GM12801 (cell line): ENCODE data around the gene SLC37A1.

ENCODE experiments used
- TF ChIP-seq, protein P1 (sequence below): IDR thresholded peaks from one replicate; pipeline ENCODE4 v1.5.1; 2011; ENCODE audit warnings: control low read depth; ENCODE audit not compliant: insufficient read length; ENCODE audit errors: extremely low read depth

The SLC37A1 gene

DNA sequence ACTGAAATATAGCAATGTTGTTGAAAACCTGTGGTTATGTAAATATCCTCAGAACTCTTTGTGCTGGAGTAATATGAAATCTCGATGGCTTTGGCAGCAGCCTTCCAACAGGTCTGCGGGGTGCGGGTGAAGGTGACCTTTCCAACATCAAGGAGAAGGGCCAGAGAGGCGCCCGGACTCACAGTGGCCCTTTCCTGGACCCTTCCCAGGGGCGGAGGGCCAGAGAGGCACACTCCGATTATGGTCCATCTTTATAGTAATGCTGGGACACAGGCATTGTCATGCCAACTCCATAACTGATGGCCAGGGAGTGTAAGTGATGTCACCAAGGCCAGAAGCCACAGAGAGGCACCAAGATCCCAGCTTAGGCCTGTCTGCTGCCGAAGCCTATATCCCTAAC lies 18.1 kb downstream of the SLC37A1 start:
- TF ChIP-seq, protein P1, sequence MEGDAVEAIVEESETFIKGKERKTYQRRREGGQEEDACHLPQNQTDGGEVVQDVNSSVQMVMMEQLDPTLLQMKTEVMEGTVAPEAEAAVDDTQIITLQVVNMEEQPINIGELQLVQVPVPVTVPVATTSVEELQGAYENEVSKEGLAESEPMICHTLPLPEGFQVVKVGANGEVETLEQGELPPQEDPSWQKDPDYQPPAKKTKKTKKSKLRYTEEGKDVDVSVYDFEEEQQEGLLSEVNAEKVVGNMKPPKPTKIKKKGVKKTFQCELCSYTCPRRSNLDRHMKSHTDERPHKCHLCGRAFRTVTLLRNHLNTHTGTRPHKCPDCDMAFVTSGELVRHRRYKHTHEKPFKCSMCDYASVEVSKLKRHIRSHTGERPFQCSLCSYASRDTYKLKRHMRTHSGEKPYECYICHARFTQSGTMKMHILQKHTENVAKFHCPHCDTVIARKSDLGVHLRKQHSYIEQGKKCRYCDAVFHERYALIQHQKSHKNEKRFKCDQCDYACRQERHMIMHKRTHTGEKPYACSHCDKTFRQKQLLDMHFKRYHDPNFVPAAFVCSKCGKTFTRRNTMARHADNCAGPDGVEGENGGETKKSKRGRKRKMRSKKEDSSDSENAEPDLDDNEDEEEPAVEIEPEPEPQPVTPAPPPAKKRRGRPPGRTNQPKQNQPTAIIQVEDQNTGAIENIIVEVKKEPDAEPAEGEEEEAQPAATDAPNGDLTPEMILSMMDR, result no peak

DNA sequence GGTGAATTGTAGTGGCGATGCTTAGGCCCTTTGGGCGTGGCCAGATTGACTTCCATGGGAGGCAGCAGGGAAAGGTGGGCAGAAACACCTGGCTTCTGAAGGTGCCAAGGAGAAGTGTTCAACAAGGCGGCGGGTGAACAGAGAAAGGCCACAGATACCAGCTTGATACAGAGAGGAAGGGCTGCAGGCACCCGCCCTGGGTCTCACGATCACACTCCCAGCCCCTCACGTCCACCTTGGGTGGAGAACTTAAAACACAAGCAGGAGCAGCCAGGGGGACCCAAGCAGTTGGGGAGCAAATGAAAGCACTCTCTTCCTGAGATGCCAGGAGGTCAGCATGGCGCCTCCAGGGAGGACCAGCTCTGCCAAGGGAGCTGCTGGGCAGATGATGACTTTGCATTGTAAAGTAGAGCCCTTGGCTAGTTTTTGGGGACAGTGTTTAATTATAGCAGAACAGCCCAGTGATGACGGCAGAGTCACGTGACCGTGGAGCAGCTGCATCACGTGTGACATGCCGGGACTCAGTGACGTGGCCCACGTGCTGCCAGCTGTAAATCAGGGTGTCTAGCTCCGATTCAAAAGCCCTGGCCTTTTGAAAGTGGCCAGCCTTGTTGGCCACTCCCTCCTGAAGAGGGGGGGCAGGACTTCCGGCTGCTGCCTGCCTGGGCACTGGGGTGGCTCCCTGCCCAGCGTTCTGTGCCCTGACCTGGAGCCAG lies 19.0 kb downstream of the SLC37A1 start:
- TF ChIP-seq, protein P1, result no peak

DNA sequence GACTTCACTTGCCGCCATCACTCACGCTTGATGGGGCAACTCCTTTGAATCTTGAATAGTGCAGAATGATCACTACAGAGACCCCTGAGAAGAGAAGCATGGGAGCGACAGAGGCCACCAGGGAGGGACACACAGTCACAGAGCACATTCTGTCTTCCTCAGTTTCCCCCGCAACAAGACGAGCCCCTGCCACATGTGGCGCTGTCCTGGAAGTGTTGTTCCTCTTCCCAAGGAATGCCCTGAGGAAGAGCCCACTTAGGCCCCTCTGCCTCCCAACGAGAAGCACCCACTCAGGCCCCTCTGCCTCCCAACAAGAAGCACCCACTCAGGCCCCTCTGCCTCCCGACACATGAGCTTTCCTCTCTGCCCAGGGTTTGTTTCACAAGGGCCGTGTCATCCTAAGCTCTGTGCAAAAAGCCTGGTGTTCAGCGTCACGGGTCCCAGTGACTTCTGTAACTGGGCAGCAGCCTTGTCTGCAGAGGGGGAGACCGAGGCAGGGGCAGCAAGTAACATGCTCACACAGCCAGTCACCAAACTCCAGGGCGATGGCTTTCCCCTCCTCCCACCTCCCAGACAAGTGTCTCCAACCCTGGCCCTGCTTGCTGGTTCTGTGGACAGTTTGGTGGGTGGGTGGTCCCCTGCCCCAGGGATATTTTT lies 19.8 kb downstream of the SLC37A1 start:
- TF ChIP-seq, protein P1, result no peak

DNA sequence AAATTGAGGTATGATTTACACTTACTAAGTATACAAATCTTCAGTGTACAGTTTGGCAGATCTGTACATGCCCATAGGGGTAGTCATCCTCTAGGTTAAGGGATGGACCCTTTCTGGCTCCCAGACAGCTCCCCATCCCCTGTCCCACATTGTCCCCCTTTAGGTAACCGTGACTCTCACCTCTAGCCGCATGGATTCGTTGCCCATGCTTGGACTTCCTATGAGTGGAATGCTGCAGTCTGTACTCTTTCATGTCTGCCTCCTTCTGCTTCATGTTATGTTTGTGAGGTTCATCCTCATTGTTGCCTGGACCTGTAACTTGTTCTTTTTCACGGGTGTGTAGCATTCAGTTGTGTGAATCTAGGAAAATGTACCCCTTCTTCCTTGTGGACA lies 20.3 kb downstream of the SLC37A1 start:
- TF ChIP-seq, protein P1, result no peak

DNA sequence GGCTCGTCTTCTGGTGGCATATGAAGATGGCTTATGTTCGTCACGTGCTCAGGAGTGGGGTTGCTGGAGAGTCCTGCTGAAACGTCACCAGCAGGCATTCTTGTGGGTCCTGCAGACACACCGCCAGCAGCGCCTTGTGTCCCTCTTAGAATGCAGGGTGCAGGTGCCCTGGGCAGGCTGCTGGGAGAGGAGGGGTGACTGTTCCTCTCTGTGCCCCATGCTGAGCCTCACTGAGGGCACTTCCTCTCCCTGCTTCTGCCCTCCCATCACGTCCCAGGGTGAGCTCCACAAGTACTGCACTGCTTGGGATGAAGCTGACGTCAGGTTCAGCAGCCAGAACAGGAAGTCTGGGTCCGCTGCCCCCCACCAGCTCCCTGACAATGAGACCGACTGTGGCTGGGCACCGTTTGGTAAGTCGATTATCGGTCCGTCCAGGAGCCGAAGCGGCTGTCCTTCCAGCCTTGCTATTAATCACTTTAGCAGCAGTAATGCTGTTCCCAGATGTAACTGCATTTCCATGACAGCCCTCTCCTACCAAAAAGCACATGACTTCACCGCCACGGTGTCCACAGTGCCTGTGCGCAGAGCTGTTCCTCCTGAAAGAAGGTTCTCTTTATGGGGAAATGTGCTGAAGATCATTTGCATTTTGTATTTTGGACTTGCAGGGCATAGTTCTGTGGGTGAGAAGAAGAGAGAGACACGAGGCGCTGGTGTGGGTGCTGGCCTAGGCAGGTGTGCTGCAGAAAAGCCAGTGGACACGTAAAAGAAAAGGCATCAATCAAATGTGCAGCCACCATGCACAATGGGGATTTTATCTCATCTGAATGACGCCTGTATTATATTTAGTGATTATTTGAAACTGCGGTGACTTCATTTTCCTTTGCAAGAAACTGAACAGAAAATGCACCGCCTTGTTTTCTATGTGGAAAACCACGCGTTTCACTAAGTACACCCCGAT lies 21.0 kb downstream of the SLC37A1 start:
- TF ChIP-seq, protein P1, result no peak

DNA sequence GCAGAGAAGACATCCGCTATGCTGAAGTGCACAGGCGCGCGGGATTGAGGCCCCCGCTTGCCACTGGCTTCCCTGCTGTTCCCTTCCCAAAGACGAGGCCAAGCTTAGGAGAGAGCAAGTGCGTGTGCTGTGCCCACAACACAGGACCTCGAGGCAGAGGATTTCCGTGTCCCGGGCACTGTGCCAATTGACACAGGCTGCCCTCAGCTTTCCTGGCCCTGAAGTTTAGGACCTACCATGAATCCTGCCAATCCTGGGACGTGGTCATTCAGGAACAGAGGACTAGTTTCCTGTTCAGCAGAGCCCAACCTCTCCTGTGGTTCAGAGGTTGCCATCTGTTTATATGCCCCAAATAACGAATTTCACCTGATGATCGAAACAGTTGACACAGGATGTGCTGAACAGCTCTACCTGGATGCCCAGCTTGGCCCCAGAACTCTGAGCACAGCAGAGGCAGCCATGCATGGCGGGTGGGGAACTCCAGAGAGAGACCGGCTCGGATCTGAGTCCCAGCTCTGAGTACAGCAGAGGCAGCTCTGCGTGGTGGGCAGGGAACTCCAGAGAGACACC lies 22.0 kb downstream of the SLC37A1 start:
- TF ChIP-seq, protein P1, result no peak

DNA sequence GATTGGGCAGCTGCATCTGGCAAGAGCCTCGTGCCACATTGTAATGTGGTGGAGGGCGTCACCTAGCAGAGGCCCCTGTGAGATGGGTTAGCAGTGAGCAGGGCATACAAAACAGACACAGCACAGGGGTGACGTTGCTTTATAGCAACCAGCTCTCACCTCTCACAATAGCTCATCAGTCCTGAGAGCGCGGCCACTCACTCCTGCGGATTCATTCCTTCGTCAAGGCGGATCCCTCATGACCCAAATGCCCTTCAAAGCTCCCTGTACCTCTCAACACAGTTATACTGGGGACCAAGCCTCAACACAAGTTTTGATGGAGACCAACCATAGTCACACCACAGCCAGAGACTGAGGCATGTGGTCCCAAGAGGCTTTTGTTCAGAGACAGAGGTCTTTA lies 22.9 kb downstream of the SLC37A1 start:
- TF ChIP-seq, protein P1, result no peak
